Activated CD8-positive, alpha-beta memory T cell treated with anti-CD3 and anti-CD28 coated beads, Interleukin-2, amount 50 U/mL, for 1 hour (primary cell): Measurements from ENCODE around the gene CDHR3.
A peak's percentile ranks its signal among the peaks of the same experiment; 100 is the strongest.
"Not testable (repeated sequence)": the region's sequence is repeated elsewhere in the genome, so short reads cannot be mapped to it uniquely, and the experiment has no call there.

Experiments used
- DNase-seq: peaks from one replicate; pipeline ENCODE4 v3.0.0-alpha.2; 2020; ENCODE audit errors: extremely low read depth

Gene CDHR3

GRCh38 chr7:105996860-105997737 is 34.0 kb downstream of the CDHR3 start:
- no peak for DNase-seq

DNA sequence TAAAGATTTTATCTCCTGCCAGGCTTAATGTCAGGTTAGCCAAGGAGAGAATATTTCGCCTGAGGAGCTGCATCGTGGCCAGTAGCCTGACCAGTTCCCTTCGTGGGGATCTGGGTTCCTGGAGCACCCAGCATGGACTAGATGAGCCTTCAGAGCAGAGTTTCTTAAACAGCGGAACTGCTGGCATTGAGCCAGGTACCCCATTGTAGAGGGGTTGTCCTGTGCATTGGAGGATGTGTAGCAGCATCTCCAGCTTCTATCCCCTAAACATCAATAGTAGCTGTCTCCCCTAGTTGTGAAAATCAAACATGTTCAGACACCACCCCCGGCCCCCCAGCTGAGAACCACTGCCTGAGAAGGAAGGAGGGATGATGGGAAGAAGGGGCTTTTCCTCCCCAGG is 36.2 kb downstream of the CDHR3 start:
- DNase-seq: no peak

- DNase-seq: no peak
These were observed 38.1 kb downstream of the CDHR3 start for GRCh38 chr7:106001196-106001595.

GRCh38 chr7:106001886-106002285 is 38.8 kb downstream of the CDHR3 start:
- no peak for DNase-seq

DNA sequence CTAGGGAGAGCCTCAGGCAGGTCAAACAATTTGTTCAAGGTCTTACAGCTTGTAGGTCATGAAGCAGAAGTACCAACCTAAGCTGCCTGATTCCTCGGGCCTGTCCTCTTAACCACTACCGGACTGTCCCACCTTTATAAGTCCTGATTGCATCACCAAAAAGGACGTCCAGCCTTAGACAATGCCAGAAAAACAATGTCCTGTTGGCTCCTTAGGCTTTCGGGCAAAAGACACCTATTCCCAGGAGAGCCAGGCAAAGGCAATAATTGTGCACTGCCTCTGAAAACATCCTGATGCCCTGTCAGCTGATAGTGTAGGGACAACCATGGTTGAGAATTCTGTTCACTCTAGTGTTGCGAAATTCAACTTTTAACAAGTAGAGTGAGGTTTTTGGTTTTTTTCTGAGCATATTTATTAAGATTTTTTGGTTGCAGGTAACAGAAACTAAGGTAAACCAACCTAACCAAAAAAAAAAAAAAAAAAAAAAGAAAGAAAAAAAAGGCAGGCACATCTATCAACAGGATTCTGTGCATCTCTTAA is 40.5 kb downstream of the CDHR3 start:
- DNase-seq: no peak

DNA sequence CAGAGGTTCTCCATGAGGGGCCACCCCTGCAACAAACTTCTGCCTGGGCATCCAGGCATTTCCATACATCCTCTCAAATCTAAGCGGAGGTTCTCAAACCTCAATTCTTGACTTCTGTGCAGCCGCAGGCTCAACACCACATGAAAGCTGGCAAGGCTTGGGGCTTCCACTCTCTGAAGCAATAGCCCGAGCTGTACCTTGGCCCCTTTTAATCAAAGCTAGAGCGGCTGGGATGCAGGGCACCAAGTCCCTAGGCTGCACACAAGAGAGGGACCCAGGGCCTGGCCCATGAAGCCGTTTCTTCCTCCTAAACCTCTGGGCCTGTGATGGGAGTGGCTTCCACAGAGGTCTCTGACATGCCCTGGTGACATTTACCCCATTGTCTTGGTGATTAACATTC is 43.8 kb downstream of the CDHR3 start:
- no peak for DNase-seq

DNA sequence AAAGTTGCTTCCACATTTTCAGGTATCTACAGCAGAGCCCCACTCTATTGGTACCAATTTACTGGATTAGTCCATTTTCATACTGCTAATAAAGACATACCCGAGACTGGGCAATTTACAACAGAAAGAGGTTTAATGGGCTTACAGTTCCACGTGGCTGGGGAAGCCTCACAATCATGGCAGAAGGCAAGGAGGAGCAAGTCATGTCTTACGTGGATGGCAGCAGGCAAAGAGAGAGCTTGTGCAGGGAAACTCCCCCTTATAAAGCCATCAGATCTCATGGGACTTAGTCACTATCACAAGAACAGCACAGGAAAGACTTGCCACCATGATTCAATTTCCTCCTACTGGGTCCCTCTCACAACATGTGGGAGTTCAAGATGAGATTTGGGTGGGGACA is 44.7 kb downstream of the CDHR3 start:
- DNase-seq: not testable (repeated sequence)

DNA sequence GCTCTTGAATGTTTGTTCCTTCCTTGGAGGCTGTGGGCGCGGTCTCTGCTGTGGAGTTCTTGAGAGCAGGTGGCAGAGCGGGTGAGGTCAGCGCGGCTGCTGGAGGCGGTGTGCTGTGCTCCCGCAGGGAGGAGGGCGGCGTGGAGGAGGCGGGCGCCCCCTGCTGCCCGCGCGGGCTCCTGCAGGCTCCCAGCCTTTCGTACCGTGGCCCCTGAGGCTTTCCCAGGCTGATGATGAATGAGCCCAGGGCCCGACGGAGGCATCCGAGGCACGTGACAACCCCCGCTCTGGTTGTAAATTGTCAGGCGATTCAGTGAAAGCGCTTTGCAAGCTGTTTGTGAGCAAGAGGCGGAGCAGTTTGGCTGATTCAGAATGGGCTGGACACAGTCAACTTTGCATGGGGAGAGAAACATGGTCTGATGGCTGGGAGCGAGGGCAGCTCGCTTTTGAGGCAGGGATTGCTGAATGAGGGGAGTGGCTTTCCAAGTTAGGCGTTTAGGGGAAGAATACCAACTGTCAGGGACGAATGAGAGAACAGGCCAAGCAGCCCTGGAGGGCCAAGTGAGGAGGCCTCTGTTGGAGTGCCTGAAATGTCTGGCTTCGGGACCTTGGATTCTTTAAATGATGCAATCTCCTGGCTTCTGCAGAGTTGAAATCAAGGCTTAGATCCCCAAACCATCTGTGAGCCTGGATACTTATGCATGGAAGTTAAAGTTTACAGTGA is 46.6 kb downstream of the CDHR3 start:
- peak; percentile 71 for DNase-seq

DNA sequence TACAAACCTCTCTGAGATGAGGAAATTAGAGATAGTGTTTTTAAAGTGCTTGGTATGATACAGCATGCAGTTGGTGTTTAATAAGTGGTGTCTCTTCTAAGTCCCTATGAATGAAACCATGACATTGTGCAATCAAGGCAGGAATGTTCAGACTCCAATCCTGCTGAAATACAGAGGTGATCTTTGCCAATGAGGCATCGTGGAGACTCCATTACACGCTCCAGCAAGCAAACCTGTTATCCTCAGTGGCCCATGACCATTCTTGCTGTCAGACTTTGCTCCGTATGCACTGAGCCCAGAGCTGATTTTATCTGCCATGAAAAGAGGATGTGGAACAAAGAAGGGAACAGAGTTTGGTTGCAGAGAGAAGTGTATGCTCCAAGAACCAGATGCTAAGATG is 47.3 kb downstream of the CDHR3 start:
- DNase-seq: no peak

DNA sequence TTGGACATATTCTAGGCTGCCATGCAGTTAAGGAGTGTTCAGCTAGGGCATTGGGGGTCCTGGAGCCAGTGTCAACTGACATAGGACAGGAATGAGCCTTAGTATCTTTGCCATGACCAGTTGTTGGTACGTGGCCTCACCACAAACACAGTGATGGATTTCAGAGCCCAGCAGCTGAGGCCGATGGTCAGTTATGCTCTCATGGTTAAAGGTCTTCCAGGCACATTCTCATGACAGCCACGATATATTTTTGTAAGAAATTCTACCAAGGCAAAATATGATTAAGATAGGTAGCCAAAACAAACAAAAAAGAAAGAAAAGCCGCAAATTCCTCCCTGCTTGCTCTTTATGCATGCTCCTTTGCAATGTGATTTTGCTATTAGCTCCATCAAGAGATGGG is 47.8 kb downstream of the CDHR3 start:
- no peak for DNase-seq

DNA sequence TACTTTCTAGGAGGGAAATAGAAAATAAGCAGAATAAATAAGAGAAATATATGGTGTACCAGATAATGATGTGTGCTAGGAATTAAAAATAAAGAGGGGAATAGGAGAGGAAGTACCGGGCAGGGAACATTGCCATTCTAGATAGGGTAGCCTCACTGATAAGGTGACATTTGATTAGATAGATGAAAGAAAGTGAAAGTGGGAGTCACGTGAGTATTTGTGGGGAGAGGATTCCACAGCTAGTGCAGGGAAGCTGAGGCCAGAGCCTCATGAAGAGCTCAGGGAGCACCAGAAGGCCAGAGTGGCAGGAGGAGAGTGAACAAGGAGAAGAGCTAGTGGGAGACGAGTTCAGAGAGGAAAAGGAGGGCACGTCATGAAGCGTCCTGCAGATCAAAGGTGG is 49.1 kb downstream of the CDHR3 start:
- no peak for DNase-seq

DNA sequence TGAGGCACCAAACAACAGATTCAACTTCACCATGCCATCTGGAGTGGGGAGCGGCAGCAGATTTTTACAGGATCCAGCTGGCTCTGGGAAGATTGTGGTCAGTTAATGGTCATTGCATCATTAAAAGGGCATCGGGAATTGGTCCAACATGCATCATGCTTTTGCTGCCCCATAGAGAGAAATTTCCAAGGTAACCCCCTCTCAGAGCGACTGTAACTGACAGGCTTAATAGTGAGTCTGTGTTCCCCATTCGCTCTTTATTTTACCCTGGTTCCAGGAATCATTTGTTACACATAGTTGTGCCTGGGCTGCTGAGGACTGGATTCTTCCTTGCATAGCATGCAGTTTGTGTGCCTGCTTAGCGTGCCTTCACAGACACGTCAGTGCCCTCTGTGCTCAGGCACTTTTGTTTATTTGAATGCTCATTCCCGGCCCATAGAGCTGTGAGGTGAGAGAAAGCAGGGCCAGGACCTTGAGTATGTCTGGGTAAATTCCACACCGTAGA is 49.9 kb downstream of the CDHR3 start:
- no peak for DNase-seq

DNA sequence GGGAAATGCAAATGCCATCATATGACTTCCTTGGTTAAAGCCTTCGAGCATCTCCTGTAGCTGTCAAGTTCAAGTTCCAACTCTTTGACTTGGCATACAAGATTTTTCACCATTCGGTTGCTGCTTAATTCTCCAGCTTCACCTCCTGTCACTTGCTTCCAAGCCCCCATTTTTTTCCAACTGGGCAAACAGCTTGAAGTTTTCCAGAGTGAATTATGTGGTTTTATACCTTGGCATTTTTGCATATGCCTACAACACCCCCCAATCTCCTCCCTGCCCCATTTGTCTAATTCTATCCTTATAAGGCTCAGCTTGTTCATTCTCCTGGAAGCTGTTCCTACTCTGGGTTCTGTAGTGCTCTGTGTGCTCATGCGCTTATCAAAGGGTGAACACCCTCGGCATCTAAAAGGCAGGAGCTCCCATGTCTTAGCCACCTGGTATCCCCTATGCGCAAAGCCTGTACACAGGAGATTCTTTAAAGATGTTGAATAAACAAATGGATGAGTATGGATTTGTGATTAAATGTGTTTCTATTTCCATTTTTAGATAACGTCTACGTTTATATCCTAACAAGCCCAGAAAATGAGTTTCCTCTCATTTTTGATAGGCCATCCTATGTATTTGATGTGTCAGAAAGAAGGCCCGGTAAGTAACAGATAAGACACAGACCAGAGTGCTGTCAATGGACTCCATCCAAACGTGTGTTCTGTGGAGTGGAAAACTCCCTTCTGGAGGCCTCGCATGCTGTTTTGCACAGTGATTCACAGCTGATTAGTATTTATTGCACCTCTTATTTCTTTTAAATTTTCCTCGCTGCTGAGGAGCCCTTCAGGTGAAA is 52.5 kb downstream of the CDHR3 start:
- no peak for DNase-seq

- no peak for DNase-seq
These were observed 53.3 kb downstream of the CDHR3 start for GRCh38 chr7:106016331-106016730.

DNA sequence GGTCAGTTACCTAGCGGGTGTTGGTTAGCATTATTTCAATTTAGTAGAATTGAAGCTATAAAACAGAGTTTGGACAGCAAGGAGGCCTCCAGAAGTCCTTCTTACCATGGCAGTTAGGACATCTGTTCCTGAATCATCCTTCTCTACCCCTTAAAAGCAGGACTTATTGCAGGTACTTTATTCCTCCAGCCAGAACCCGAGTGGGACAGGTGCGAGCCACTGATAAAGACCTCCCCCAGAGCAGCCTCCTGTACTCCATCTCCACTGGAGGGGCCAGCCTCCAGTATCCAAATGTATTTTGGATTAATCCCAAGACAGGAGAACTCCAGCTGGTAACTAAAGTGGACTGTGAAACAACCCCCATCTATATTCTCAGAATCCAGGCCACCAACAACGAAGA is 54.6 kb downstream of the CDHR3 start:
- DNase-seq: no peak

GRCh38 chr7:106018566-106019469 is 55.8 kb downstream of the CDHR3 start:
- DNase-seq: no peak

- no peak for DNase-seq
These were observed 56.4 kb downstream of the CDHR3 start for GRCh38 chr7:106019470-106019820.

DNA sequence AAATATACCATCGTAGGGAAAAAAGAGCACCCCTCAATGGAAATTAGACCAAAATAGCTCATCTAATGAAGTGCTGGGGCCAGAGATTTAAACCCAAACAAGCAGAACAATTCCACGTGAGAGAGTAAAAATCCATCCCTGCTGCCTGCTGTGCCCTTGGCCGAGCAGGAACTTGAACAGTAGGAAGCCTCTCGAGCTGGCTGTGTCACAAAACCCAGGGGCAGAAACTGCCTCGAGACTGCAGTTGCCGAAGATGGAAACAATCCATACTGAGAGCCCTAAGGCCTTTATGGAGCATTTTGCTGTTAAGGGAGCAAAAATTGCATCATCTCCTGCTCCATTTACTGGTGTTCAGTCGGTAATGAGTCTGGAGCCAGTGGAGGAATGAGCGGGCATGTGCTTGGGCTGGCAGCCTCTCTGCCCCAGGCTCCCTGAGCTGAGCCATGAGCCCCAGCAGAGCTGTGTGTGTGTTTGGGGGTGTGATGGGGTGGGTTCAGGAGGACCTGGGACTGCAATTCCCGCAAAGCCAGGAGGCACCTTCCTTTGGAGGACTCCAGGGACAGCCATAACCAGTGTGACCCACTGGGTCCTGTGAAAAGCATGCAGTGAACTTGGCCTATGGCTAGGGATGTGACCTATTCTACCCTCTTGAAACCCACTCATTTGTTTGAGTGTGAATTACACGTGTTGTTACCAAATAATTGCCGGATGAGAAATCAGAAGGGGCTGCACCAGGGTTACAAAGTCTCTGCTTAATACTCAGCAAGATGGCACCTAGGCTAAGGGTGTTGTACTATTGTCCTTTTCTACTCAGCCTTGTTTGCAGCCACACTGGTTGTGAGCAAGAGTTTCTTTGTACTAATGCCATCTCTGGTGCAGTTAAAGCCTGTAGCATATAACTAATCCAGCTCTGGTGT is 58.3 kb downstream of the CDHR3 start:
- no peak for DNase-seq

DNA sequence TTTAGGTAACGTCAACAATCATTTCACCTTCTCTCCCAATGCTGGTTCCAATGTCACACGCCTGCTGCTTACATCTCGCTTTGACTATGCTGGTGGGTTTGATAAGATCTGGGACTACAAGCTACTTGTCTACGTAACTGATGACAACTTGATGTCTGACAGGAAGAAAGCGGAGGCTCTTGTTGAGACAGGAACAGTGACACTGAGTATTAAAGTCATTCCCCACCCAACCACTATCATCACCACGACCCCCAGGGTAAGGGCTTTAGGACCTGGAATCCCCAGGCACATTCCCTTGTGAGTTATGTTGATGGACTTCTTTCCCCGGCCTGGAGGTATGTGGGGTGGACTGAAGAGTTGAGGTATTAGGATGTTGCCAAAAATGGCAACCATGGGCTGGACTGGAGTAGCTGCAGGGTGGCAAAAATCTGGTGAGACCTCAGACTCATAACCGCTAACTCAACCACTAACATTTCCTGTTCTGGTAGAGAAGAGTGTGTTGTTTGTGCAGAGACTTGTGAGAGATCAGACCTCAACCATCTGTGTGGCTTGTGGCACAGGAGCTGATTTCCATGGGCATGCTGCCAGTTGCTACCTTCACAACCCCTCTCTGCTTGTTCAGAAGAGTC is 59.2 kb downstream of the CDHR3 start:
- DNase-seq: peak; percentile 85
